Measurements from ENCODE around the gene TCEA2.
"Not testable (repeated sequence)": the region's sequence is repeated elsewhere in the genome, so short reads cannot be mapped to it uniquely, and the experiment has no call there.

Gene TCEA2

GRCh38 chr20:64080013-64080812 is 17.2 kb downstream of the TCEA2 start, which contains the start of gene OPRL1:
Gene OPRL1 (plus strand): TSS chr20:64080082. CDS start chr20:64092721, 12,639 bp downstream.
- DNase-seq, result no peak

GRCh38 chr20:64080813-64081623 is 18.0 kb downstream of the TCEA2 start:
- no peak for DNase-seq

- no peak for DNase-seq
These were observed 18.6 kb downstream of the TCEA2 start for GRCh38 chr20:64081624-64081964.

DNA sequence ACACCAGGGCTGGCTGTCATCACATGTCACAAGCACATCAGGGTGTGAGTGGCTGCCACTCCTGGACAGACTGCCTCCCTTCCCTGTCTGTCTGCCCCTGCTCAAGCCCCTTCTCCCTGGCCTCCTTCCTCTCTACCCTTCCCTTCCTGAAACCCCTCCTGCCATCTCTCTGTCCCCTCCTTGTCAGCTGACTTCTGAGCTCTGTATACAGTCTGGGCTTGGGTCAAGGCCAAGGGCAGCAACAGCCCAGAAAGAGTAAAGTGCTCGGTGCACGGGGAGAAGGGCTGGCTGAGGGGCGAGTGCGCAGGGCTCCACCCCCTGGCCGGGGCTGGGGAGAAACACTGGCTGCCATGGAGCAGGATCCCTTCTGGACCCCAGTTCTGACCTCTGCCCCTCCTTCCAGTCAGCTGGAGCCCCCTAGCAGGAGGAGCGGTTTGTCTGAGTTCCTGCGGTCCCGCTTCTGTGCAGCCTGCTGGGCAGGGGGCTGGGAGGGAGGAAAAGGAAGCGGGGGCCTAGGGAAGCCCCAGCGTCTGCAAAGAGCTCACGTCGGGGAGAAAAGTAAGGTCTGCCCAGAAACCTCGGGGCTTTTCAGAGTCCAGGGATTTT is 19.2 kb downstream of the TCEA2 start:
- no peak for DNase-seq

GRCh38 chr20:64082820-64083377 is 19.9 kb downstream of the TCEA2 start:
- DNase-seq, result no peak

GRCh38 chr20:64083378-64083803 is 20.4 kb downstream of the TCEA2 start:
- peak; percentile 9 for DNase-seq

- no peak for DNase-seq
These were observed 21.0 kb downstream of the TCEA2 start, which contains the start of gene LKAAEAR1 for GRCh38 chr20:64083804-64084684. Gene LKAAEAR1 (minus strand): TSS chr20:64084398. CDS start chr20:64084219, 179 bp downstream.

GRCh38 chr20:64084685-64085152 is 21.7 kb downstream of the TCEA2 start:
- no peak for DNase-seq

DNA sequence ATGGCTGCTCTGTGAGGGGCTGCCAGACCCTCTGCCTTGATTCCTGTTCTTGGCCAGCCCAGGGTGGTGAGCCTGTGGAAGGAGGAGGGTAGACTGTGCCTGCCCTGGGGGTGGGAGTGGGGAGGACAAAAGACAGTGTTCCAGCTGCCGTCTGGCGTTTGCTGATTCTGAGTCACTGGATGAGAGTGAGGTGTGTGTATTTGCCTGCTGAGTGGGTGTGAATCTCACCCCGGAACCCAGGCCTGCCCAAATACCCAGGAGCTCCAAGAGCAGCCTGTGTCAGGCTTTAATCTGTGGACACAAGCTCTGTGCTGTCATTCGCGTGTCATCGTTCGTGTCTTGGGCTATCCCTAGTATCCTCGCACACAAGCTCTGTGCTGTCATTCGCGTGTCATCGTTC is 23.8 kb downstream of the TCEA2 start:
- DNase-seq, result no peak

DNA sequence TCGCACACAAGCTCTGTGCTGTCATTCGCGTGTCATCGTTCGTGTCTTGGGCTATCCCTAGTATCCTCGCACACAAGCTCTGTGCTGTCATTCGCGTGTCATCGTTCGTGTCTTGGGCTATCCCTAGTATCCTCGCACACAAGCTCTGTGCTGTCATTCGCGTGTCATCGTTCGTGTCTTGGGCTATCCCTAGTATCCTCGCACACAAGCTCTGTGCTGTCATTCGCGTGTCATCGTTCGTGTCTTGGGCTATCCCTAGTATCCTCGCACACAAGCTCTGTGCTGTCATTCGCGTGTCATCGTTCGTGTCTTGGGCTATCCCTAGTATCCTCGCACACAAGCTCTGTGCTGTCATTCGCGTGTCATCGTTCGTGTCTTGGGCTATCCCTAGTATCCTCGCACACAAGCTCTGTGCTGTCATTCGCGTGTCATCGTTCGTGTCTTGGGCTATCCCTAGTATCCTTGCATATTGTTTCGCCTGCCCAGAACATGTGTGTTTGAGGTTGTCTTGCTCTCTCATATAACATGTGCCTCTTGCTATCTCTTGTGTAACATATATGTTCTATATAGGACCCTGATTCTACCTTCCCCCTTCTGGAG is 24.3 kb downstream of the TCEA2 start:
- not testable (repeated sequence) for DNase-seq

DNA sequence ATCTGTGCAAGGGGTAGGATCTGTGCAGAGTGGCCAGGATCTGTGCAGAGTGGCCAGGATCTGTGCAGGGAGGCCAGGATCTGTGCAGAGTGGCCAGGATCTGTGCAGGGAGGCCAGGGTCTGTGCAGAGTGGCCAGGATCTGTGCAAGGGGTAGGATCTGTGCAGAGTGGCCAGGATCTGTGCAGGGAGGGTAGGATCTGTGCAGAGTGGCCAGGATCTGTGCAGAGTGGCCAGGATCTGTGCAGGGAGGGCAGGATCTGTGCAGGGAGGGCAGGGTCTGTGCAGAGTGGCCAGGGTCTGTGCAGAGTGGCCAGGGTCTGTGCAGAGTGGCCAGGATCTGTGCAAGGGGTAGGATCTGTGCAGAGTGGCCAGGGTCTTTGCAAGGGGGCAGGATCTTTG is 25.6 kb downstream of the TCEA2 start:
- DNase-seq, result not testable (repeated sequence)

DNA sequence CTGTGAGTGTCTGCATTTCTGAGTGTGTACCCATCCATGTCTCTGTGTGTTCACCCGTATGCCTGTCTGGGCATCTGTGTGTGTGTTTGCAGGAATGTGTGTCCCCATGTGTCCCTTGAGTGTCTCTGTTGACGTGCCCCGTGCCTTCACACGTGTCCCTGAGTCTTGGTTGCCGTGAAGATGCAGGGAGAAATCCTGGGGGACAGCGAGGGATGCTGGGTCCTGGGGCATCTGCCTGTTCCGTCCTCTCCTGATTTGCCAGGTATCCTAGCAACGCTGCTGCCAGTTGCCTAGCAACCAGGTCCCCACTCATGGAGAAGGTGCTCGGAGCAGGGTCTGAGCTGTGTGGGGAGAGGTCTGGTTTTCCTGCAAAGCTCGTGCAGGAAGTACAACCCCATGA is 27.2 kb downstream of the TCEA2 start:
- DNase-seq, result no peak

DNA sequence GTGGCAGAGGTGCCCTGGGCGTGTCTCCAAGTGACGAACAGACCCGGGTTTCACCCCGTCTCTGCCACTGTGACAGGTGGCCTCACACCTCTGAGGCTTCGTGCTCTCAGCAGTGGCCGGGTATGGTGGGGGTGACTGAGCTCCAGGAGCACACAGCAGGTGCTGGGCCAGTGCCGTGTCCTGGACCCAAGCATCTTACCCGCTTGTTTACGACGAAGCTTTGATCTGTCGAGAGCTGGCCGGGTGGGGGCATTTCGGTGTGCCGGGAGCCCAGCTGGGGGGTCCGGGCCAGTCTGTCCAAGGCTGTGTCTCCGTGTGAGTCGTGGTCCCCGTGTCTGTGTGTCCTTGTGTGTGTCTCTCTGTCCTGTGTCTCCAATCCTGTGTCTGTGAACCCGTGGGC is 28.3 kb downstream of the TCEA2 start:
- DNase-seq, result no peak

- DNase-seq, result no peak
These were observed 28.8 kb downstream of the TCEA2 start for GRCh38 chr20:64091770-64092169.

- DNase-seq, result no peak
These were observed 29.4 kb downstream of the TCEA2 start for GRCh38 chr20:64092258-64093012.

- no peak for DNase-seq
These were observed 30.1 kb downstream of the TCEA2 start for GRCh38 chr20:64093013-64093503.

- no peak for DNase-seq
These were observed 32.5 kb downstream of the TCEA2 start for GRCh38 chr20:64095455-64095854.

- no peak for DNase-seq
These were observed 32.9 kb downstream of the TCEA2 start for GRCh38 chr20:64095927-64096326.

DNA sequence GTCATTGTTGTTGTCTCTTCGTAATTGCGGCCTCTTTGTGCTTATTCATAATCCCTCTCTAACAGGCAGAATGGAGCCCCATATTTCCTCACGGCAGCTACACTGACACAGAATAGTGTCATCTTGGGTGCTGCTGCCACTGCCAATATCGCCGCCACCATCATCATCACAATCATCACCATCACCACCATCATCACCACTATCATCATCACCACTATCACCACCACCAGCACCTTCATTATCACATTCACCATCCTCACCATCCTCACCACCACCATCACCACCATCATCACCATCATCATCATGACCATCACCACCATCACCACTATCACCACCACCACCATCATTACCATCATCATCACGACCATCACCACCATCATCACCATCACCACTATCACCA is 33.5 kb downstream of the TCEA2 start:
- DNase-seq, result no peak

DNA sequence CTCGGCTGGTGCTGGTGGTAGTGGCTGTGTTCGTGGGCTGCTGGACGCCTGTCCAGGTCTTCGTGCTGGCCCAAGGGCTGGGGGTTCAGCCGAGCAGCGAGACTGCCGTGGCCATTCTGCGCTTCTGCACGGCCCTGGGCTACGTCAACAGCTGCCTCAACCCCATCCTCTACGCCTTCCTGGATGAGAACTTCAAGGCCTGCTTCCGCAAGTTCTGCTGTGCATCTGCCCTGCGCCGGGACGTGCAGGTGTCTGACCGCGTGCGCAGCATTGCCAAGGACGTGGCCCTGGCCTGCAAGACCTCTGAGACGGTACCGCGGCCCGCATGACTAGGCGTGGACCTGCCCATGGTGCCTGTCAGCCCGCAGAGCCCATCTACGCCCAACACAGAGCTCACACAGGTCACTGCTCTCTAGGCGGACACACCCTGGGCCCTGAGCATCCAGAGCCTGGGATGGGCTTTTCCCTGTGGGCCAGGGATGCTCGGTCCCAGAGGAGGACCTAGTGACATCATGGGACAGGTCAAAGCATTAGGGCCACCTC is 35.5 kb downstream of the TCEA2 start:
- DNase-seq, result no peak
